ENCODE results near the gene NEK6.

NEK6 gene

DNA sequence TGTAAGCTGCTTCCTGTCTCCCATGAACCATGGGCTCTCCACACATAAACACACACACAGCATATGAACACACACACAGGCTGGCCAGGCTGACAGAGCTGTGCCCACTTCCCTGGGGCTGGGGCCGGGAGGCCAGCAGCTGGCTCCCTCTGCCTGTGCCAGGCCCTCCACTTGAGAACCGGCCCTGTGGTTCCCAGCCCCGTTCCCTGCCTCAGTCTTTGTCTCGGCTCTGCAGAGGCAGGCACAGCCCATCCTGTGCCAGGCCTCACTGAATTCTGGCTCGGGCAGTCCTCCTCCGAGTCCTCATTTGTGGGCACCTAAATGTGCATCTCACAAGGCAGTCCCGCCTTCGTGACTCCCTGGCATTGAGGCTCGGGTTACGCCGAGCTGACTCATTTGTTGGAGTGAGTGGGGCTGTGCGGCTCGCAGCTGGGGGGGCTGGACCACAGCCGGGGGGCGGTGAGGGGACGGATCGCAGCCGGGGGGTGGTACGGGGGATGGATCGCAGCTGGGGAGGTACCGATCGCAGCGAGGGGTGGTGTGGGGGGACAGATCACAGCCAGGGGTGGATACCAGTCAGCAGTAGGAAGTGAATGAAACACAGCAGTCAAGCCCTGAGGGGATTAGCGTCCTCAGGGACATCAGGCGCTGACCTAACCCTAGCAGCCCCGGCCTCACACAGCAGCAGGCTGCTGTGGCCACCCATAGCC is 85.2 kb downstream of the NEK6 start:
- DNase-seq (ENCODE audit: low spot score) = no peak

GRCh38 chr9:124343533-124344290 is 86.0 kb downstream of the NEK6 start:
- DNase-seq (ENCODE audit: low spot score) = no peak

DNA sequence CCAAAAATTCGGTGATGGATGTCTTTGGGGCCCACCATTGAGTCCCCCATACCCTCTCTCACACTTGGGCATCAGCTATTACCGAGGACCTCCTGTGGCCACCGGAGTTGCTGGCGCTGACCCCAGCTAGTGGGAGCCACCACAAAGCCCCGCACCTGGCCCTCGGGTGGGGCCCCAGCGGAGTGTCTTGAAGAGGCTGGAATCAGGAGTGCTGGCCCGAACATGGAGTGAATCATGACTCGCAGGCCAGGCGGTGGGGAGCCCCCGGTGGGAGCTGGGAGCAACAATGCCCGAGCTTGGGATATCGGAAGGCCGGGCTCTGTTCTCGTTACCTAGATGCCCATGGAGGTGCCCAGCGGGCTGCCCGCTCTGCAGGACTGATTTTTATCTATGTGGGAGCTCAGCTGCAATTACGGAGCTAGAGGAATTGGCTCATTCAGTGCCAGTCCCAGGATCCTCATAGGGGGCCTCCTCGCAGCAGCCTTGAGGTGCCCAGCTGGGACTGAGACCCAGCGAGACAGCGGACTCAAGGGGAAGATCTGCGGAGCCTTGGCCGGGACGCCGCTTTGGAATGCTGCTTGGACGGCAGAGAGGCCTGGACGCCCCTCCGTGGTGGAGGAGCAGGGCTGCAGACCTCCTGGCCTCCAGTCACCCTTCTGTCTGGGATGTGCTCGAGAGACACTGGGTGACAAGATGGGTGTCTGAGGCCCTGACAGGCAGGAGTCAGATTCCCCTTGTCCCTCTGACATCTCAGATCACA is 86.7 kb downstream of the NEK6 start:
- DNase-seq (ENCODE audit: low spot score) = no peak

GRCh38 chr9:124345063-124345462 is 87.3 kb downstream of the NEK6 start:
- DNase-seq (ENCODE audit: low spot score) = no peak

GRCh38 chr9:124345751-124346281 is 88.1 kb downstream of the NEK6 start:
- no peak for DNase-seq (ENCODE audit: low spot score)

- DNase-seq (ENCODE audit: low spot score) = no peak
Measured at GRCh38 chr9:124346347-124347163, 88.8 kb downstream of the NEK6 start.

DNA sequence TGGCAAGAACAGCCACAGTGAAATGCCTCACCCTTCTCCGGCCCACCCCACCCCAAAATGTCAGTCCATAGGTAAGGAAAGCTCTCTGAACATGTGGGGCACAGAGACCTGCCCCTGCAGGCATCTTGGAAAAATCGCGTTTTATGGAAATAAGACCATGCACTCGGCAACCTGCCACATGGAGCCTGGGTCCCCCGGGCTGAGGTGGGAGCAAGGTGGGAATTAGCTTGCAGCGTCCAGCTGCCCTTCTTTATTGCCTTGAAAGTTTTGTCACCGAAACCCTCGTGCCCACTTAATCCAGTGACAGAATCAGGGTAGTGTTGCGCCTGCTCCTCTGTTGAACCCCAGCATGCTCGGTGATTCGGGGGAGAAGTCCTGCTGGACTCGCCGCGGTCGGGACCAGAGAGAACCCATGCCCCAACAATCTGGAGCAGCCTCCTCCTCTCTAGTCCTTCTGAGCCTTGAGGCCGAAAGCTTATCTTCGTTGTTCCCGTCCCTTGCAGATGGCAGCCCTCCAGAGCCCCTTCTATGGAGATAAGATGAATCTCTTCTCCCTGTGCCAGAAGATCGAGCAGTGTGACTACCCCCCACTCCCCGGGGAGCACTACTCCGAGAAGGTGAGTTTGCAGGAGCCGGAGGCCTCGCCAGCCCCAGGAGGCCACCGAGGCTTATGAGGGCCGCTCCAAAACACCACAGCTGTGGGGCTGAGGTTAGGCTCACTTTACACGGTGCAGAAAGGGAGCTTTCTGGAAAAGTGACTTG is 89.6 kb downstream of the NEK6 start:
- DNase-seq (ENCODE audit: low spot score) = no peak

GRCh38 chr9:124347968-124348358 is 90.2 kb downstream of the NEK6 start:
- no peak for DNase-seq (ENCODE audit: low spot score)

GRCh38 chr9:124348363-124348762 is 90.6 kb downstream of the NEK6 start:
- DNase-seq (ENCODE audit: low spot score) = no peak

DNA sequence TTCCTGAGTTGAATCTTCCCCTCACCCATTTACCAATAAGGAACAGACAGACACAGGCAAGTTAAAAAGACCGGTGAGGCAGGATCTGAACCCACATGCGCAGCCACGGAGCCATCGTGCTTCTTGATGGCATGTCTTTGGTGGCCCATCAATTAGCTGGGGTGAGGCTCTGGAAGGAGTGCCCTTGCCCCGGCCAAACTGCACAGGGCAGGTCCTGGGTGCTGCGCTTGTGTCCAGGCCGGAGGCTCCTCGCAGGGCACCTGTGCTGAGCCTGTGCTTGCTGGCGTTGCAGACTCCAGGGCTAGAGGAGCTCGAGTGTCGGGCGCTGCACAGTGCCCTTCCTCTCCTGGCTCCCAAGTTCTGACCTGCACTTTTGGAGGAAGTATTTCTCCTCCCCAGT is 91.1 kb downstream of the NEK6 start:
- no peak for DNase-seq (ENCODE audit: low spot score)

GRCh38 chr9:124349267-124349666 is 91.5 kb downstream of the NEK6 start:
- no peak for DNase-seq (ENCODE audit: low spot score)

DNA sequence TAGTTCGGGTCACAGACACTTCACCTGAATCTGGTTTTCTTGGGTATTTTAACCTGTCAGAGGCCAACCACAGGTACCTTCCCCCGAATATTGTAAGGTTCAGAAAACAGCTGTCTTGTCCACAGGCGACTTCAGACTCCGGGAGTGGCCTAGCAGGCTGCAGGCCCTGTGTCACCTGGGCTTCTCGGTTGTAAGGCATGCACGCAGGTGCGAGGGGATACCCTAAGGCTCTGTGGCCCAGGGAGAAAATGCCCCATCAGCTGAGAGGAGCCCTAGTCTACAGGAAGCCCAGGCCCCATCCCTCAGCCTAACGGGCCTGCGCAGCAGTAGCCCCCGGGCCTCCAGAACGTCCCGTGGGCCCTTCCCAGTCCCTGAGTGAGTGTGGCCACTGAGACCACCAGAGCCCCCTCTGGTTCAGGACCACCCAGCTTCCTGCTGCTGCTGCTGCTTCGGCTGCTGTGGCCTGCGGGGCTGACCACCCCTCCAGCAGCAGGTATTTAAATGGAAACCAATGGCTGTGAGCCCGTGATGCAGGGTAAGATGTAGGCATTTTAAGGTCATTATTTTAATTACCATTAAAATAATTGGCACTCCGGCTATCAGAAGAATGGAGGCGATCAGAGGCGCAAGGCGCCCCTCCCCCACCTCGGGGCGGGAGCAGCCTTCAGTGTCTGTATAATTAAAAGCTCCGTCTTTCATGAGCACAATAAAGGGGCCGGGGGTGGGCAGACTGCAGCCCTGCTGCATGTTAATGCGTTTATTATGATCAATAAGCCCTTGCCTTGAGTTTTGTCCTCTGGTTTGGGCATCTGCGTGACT is 92.1 kb downstream of the NEK6 start:
- DNase-seq (ENCODE audit: low spot score) = no peak

DNA sequence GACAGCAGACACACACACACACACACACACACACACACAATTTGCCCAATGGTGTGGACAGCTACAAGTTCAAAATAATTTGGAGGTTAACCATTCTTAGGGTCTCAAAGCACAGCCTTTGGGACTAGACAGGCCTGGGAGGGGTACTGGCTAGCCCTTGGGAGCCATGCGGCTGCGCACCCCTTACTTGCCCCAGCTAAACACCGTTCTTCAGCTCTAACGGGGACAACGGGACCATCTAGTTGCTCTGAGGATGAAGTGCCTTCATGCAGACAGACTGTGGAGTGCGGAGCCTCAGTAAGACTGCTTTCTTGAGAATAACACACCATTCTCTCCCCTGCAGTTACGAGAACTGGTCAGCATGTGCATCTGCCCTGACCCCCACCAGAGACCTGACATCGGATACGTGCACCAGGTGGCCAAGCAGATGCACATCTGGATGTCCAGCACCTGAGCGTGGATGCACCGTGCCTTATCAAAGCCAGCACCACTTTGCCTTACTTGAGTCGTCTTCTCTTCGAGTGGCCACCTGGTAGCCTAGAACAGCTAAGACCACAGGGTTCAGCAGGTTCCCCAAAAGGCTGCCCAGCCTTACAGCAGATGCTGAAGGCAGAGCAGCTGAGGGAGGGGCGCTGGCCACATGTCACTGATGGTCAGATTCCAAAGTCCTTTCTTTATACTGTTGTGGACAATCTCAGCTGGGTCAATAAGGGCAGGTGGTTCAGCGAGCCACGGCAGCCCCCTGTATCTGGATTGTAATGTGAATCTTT is 92.9 kb downstream of the NEK6 start:
- no peak for DNase-seq (ENCODE audit: low spot score)

DNA sequence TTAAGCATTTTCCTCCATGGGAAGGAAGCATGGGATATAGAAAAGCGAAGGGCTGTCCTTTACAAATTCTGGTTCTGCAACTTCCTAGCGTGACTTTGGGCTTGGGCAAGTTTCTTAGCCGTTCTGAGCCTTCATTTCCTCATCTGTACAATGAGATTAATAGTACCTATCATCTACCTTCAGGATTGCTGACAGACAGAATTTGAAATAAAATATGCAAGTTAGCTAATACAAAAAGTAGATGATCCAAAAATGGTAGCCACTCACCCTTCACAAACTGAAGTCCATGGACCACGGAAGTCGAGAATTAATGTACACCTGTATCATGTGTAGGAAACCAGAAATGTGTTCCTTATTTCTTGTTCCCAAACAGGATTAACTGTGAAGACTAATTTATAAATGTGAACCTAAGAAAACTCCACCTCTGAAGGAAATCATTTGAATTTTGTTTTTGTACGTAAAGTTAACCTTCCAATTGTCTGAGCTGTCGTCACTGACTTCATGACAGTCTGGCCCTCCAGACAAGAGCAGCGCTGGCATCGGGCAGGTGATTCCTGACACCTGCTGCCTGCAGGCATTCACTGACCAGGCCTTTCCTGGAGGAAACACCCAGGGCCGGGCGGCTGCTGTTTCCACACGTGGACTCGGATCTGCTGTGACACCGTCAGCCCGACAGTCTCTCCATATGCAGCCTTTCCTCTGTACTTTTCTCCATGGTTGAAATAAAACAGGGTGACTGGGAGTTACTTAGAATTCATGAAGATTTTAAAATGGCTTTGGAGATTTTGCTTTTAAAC is 94.1 kb downstream of the NEK6 start:
- DNase-seq (ENCODE audit: low spot score) = no peak

DNA sequence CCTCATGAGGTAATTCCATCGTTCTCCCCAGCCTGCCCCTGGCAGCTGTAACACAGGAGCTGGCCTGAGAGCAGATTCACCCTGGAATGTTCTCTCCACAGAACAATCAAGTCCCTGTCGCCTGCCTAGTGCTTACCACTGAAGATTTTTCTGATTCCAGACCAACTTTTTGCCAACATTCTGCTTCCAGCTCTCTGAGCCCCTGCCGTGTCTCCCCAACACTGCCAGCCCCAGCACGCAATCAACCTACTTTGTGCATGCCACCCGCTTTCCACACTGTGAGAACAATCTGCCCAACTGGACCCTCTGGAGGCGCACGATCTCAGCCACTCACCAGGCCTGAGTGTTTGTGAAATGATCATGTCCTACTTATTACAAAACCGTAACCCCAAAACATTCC is 94.9 kb downstream of the NEK6 start:
- DNase-seq (ENCODE audit: low spot score) = no peak

GRCh38 chr9:124353166-124353768 is 95.5 kb downstream of the NEK6 start:
- DNase-seq (ENCODE audit: low spot score) = no peak

GRCh38 chr9:124353811-124354274 is 96.1 kb downstream of the NEK6 start:
- DNase-seq (ENCODE audit: low spot score) = no peak

Data from activated CD4-positive, alpha-beta T cell treated with anti-CD3 and anti-CD28 coated beads, Interleukin-2, Interleukin-4, amounts not matched to agents 100 ng/mL and 50 ng/mL, durations not matched to agents 16 hours and 8 hours (primary cell).